Nephron (organoid): ENCODE results near the gene RNU6-7.
A peak's percentile ranks its signal among the peaks of the same experiment; 100 is the strongest.

Experiments
- H3K27ac Mint-ChIP-seq, 3 experiments: 2 replicates each; pipeline ENCODE4 v1.8.0; 2020; ENCODE audit warnings: mixed read lengths in 3 of 3, mild to moderate bottlenecking in 2 of 3, moderate library complexity in 1 of 3
- H3K27me3 Mint-ChIP-seq: 2 replicates; pipeline ENCODE4 v1.8.0; 2021; ENCODE audit warnings: low read depth, mild to moderate bottlenecking, moderate library complexity, mixed read lengths
- H3K36me3 Mint-ChIP-seq: 2 replicates; pipeline ENCODE4 v1.8.0; 2020; ENCODE audit warnings: low read depth, mixed read lengths
- H3K4me1 Mint-ChIP-seq: 2 replicates; pipeline ENCODE4 v1.8.0; 2020; ENCODE audit warnings: mixed read lengths
- H3K4me3 Mint-ChIP-seq, 3 experiments: 2 replicates each; pipeline ENCODE4 v1.8.0; 2020; ENCODE audit warnings: mild to moderate bottlenecking in 3 of 3, mixed read lengths in 3 of 3, moderate library complexity in 2 of 3
- H3K9me3 Mint-ChIP-seq: 2 replicates; pipeline ENCODE4 v1.8.0; 2020; ENCODE audit warnings: mixed read lengths
- TF ChIP-seq, protein P1 (sequence below), 3 experiments: fragments of 200-600 bp; sonication (generic); IDR thresholded peaks; one replicate each; pipeline ENCODE4 v1.5.0; 2021; ENCODE audit warnings: antibody characterized with exemption in 3 of 3; ENCODE audit not compliant: unreplicated experiment in 3 of 3

RNU6-7 gene

DNA sequence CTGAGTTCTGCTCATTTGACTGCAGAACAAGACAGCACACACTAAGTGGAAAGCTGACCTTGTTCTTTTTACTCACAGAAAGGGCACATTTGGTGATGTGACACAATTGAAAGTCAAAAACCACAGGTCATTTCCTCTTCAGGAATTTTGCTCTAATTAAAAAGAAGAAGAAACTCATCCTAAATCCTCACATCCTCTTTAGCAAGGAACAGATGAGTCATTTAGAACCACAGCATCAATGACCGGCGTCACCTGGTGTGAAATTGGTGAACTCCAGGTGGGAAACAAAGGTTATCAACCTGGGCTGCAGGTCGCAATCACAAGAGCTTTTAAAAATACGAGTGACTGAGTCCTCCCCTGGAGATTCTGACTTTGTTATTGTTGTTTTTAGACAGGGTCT lies 4.1 kb downstream of the RNU6-7 start:
- Mint-ChIP-seq H3K4me3 (peak overlapping the region in 2 of 3 experiments; percentile 6 to 31), H3K27ac (no peak overlapping the region), H3K9me3 (peaks cover 2% of the 10 kb centered on the region), H3K4me1 (peaks cover 9% of the 10 kb centered on the region), H3K27me3 (peaks cover 6% of the 10 kb centered on the region), H3K36me3 (no peaks in the 10 kb centered on the region)
- TF ChIP-seq, protein P1, sequence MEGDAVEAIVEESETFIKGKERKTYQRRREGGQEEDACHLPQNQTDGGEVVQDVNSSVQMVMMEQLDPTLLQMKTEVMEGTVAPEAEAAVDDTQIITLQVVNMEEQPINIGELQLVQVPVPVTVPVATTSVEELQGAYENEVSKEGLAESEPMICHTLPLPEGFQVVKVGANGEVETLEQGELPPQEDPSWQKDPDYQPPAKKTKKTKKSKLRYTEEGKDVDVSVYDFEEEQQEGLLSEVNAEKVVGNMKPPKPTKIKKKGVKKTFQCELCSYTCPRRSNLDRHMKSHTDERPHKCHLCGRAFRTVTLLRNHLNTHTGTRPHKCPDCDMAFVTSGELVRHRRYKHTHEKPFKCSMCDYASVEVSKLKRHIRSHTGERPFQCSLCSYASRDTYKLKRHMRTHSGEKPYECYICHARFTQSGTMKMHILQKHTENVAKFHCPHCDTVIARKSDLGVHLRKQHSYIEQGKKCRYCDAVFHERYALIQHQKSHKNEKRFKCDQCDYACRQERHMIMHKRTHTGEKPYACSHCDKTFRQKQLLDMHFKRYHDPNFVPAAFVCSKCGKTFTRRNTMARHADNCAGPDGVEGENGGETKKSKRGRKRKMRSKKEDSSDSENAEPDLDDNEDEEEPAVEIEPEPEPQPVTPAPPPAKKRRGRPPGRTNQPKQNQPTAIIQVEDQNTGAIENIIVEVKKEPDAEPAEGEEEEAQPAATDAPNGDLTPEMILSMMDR (IDR thresholded peaks at IDR 0.05; ENCODE audit: unreplicated experiment in 3 of 3) = no peak

DNA sequence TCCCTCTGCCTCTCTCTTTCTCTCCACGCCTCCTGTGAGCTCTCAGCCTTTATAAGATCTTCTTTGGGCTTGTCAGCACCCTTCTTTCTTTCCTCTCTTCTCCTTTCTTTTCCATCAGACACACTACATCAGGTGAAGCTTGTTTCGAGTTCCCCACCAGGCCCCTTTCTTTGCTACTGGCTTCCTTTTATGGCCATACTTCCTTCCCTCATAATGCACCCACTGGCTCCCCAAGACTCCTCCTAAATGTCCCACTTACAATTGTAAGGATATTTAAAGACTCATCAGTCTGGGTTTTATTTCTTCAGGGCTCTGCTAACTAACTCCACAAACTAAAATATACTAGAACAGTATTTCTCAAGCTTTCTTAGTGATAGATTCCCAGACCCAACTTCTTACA lies 4.7 kb downstream of the RNU6-7 start:
- Mint-ChIP-seq H3K36me3 (no peaks in the 10 kb centered on the region), H3K27ac (peak overlapping the region in 1 of 3 experiments; percentile 42), H3K4me1 (peaks cover 8% of the 10 kb centered on the region), H3K4me3 (peak overlapping the region; percentile 7 to 57 (median 14)), H3K27me3 (peaks cover 6% of the 10 kb centered on the region), H3K9me3 (peaks cover 2% of the 10 kb centered on the region)
- TF ChIP-seq, protein P1 (IDR thresholded peaks at IDR 0.05; ENCODE audit: unreplicated experiment in 3 of 3) = no peak

DNA sequence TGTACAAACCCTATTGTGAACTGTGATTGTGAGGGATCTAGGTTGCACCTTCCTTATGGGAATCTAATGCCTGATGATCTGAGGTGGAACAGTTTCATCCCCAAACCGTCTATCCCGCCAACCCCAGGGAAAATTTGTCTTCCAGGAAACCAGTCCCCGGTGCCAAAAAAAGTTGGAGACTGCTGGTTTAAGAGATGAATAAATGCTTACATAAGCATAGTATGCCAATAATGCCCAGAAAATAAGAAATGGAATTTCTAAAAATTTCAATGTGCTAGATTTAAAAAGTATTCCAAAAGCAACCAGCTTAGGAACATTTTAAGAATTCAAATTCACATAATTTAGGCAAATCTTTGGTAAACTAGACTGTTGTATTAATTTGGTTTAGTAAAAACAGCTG lies 6.6 kb downstream of the RNU6-7 start:
- H3K9me3 Mint-ChIP-seq = peaks cover 2% of the 10 kb centered on the region
- H3K27ac Mint-ChIP-seq = no peak overlapping the region
- TF ChIP-seq, protein P1 (IDR thresholded peaks at IDR 0.05; ENCODE audit: unreplicated experiment in 3 of 3) = no peak
- H3K4me1 Mint-ChIP-seq = peaks cover 8% of the 10 kb centered on the region
- no peak overlapping the region for H3K4me3 Mint-ChIP-seq
- peaks cover 6% of the 10 kb centered on the region for H3K27me3 Mint-ChIP-seq
- no peaks in the 10 kb centered on the region for H3K36me3 Mint-ChIP-seq

DNA sequence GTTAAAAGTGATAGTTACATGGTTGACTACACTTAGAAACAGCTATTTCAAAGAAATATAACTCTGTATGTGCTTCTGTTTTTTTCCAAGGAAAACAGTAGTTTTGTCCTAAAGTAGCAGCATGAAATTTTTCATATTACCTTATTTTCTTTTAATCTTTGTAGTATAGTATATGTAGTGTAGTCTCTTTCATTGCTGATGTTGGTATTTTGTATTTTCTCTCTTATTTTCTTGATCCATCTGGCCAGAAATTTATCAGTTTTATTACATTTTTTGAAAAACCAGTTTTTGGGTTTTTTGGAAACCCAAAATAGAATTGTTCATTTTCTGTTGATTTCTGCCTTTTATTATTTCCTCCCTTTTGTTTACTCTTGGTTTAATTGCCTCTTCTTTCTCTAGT lies 7.6 kb downstream of the RNU6-7 start:
- Mint-ChIP-seq H3K9me3 (peaks cover 2% of the 10 kb centered on the region), H3K36me3 (no peaks in the 10 kb centered on the region), H3K4me1 (peaks cover 2% of the 10 kb centered on the region), H3K4me3 (no peak overlapping the region), H3K27ac (no peak overlapping the region), H3K27me3 (peaks cover 6% of the 10 kb centered on the region)
- TF ChIP-seq, protein P1 (IDR thresholded peaks at IDR 0.05; ENCODE audit: unreplicated experiment in 3 of 3) = no peak

DNA sequence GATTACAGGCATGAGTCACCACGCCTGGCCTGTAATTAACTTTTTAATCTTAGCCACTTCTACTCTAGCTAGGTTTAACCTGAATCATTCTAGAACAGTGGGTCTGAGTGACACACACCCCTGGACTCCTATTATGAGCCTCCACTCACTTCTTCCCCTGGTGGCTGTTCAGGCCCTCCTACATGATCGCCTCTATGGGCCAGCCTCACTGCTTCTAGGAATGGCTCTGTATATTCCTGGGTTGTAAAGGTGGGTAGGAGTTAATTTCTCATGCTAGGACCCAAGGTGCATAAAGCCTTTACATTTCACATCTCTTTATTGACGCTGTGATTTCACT lies 9.2 kb downstream of the RNU6-7 start:
- H3K27ac Mint-ChIP-seq = no peak overlapping the region
- TF ChIP-seq, protein P1 (IDR thresholded peaks at IDR 0.05; ENCODE audit: unreplicated experiment in 3 of 3) = no peak
- H3K36me3 Mint-ChIP-seq = no peaks in the 10 kb centered on the region
- peaks cover 6% of the 10 kb centered on the region for H3K27me3 Mint-ChIP-seq
- no peaks in the 10 kb centered on the region for H3K4me1 Mint-ChIP-seq
- H3K9me3 Mint-ChIP-seq = peaks cover 2% of the 10 kb centered on the region
- no peak overlapping the region for H3K4me3 Mint-ChIP-seq

DNA sequence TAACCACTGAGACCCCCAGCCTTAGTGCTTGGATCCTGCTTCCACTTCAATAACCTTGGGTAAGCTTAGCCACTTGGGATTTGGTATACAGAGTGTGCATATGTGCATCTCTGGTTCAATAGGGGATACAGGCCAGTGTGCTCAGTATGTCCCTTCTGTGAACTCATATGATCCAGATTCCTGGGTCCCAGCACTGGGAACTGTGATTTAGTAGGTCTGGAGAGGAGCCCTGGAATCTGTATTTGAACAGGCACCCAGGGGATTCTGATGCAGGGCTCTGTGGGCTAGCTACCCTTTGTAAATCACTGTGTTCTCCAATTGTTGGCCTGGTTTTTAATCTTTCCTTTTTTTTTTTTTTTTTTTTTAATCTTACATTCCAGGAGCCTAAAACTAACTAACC lies 11.0 kb downstream of the RNU6-7 start:
- Mint-ChIP-seq H3K27me3 (no peaks in the 10 kb centered on the region), H3K27ac (no peak overlapping the region), H3K9me3 (peaks cover 2% of the 10 kb centered on the region), H3K4me1 (no peaks in the 10 kb centered on the region), H3K36me3 (no peaks in the 10 kb centered on the region), H3K4me3 (no peak overlapping the region)
- TF ChIP-seq, protein P1 (IDR thresholded peaks at IDR 0.05; ENCODE audit: unreplicated experiment in 3 of 3) = no peak
